Lower lobe of right lung (tissue), 2 donors: ENCODE measurements around the gene SLC41A3. TPM values are rescaled to one million over a fixed set of nuclear protein-coding genes. Genes with fewer than 3 reads are reported as not detected.

ENCODE experiments used
- ATAC-seq, 2 donors: fragments of 200-7000 bp; cut with Tn5 transposase; one replicate each; pipeline ENCODE4 v1.9.1; 2020 to 2022; ENCODE audit warnings: mild to moderate bottlenecking in 2 of 2, moderate library complexity in 2 of 2
- DNase-seq: peaks from one replicate; pipeline ENCODE4 v3.0.0-alpha.2; 2020
- H3K27ac ChIP-seq: fragments of 200-600 bp; one replicate; pipeline ENCODE4 v1.8.0; 2022
- H3K27me3 ChIP-seq: fragments of 200-600 bp; one replicate; pipeline ENCODE4 v1.8.0; 2022; ENCODE audit warnings: low read depth
- H3K36me3 ChIP-seq: fragments of 200-600 bp; one replicate; pipeline ENCODE4 v1.8.0; 2022; ENCODE audit warnings: mild to moderate bottlenecking
- H3K4me1 ChIP-seq: fragments of 200-600 bp; one replicate; pipeline ENCODE4 v1.8.0; 2022
- H3K4me3 ChIP-seq: fragments of 200-600 bp; one replicate; pipeline ENCODE4 v1.8.0; 2022; ENCODE audit warnings: mild to moderate bottlenecking
- H3K9me3 ChIP-seq: fragments of 200-600 bp; one replicate; pipeline ENCODE4 v1.8.0; 2022
- CTCF ChIP-seq: fragments of 200-600 bp; IDR thresholded peaks from one replicate; pipeline ENCODE4 v1.8.0; 2022; ENCODE audit warnings: antibody characterized with exemption, mild to moderate bottlenecking
- intact Hi-C: fragments of 100-400 bp; cut with DNase I; formaldehyde crosslinking; loops from one replicate; pipeline ENCODE4 v1.11.0; 2022
- total RNA-seq: library from RNA; stranded (reverse); fragmentation: NEBNext Ultra II Directional; extraction: Animal tissue kit (Norgen Biotek cat#: 25700); gene quantifications from one replicate; pipeline ENCODE4 v1.2.1, GENCODE V29; 2021
- donor health status: DM: no; HTN: yes; CAD: no; lungs with severe emphysema.

Gene SLC41A3
- total RNA-seq, 1 donor from 2014 or later, result 36.2 TPM

- TF ChIP-seq CTCF, result no peak
- no peak overlapping the region for H3K27ac ChIP-seq
- H3K4me3 ChIP-seq, result no peak overlapping the region
- H3K4me1 ChIP-seq, result no peaks in the 10 kb centered on the region
- no peak for ATAC-seq
- no peaks in the 10 kb centered on the region for H3K36me3 ChIP-seq
- intact Hi-C loops, result no loop called here
- H3K27me3 ChIP-seq, result peaks cover 25% of the 10 kb centered on the region
- no peaks in the 10 kb centered on the region for H3K9me3 ChIP-seq
- no peak for DNase-seq
Measured at GRCh38 chr3:125961289-125961589, 122.7 kb downstream of the SLC41A3 start.

- intact Hi-C loops, result no loop called here
- TF ChIP-seq CTCF, result no peak
- Histone ChIP-seq H3K4me1 (no peaks in the 10 kb centered on the region), H3K27me3 (peaks cover 28% of the 10 kb centered on the region), H3K27ac (no peak overlapping the region), H3K9me3 (no peaks in the 10 kb centered on the region), H3K4me3 (no peak overlapping the region), H3K36me3 (no peaks in the 10 kb centered on the region)
- ATAC-seq, result no peak
- no peak for DNase-seq
Measured at GRCh38 chr3:125960456-125961288, 123.3 kb downstream of the SLC41A3 start.

GRCh38 chr3:125960066-125960424 is 123.9 kb downstream of the SLC41A3 start:
- Histone ChIP-seq H3K4me3 (no peak overlapping the region), H3K36me3 (no peaks in the 10 kb centered on the region), H3K9me3 (no peaks in the 10 kb centered on the region), H3K4me1 (no peaks in the 10 kb centered on the region), H3K27ac (no peak overlapping the region), H3K27me3 (peaks cover 30% of the 10 kb centered on the region)
- TF ChIP-seq CTCF, result no peak
- intact Hi-C loops, result no loop called here
- peak in 1 of 2 donors; percentile 6 for ATAC-seq
- DNase-seq, result peak; percentile 36

- TF ChIP-seq CTCF, result no peak
- Histone ChIP-seq H3K4me3 (no peak overlapping the region), H3K27ac (no peak overlapping the region), H3K9me3 (no peaks in the 10 kb centered on the region), H3K4me1 (no peaks in the 10 kb centered on the region), H3K27me3 (peaks cover 30% of the 10 kb centered on the region), H3K36me3 (no peaks in the 10 kb centered on the region)
- intact Hi-C loops, result no loop called here
- DNase-seq (peak; percentile 41), ATAC-seq (peak in 1 of 2 donors; percentile 18)
Measured at GRCh38 chr3:125959317-125960065, 124.4 kb downstream of the SLC41A3 start.

GRCh38 chr3:125958511-125959316 is 125.2 kb downstream of the SLC41A3 start:
- ATAC-seq, result peak; percentile 8 to 19
- intact Hi-C loops, result no loop called here
- Histone ChIP-seq H3K4me3 (no peak overlapping the region), H3K4me1 (no peaks in the 10 kb centered on the region), H3K27me3 (peaks cover 34% of the 10 kb centered on the region), H3K9me3 (no peaks in the 10 kb centered on the region), H3K36me3 (no peaks in the 10 kb centered on the region), H3K27ac (no peak overlapping the region)
- TF ChIP-seq CTCF, result no peak
- peak; percentile 43 for DNase-seq
